ENCODE data around the gene GGN.
A peak's percentile ranks its signal among the peaks of the same experiment; 100 is the strongest.

Gene GGN

DNA sequence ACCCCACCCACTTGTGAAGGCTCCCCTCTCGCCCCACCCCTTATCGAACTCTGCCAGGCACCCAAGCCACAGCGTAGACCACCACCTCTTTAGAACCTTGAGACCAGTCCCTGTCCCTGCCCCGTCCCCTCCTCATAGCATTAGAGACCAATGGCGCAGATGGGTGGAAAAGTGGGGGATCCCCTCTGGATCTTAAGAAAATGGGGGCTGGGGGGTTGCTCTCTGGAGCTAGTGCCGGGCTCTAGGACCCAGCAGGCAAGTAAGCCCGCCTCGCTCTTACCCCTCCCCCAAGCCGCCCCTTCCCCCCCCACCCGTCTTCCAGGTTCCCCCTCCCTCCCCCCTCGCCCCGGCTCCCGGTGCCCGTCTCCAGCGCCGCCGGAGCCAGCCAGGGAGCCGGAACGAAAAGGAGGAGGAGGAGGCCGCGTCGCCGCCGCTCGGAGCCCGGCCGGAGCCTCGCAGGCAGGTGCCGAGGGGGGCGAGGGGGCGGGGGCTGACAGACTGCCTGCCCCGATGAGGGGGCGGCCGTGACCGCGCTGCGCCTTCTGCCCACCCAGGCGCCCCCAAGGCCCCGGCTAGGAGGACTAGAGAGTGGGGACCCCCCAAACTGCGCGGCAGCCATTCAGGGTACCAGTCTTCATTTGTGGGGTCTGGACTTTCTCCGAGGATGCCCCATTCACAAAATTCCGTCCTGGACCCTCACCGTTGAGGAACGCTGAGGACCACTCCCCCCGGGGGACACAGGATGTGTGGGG is 691 bp upstream of the GGN start, which contains the start of gene SPRED3:
Gene SPRED3, plus strand, starts transcription at position 349 of the 752 bp plus-strand sequence. CDS start 1,606 bp downstream, outside the sequence.
- H3K27me3 ChIP-seq (ENCODE audit: control insufficient read depth in 1 of 2, insufficient read depth in 2 of 2, low read length in 2 of 2) = peaks cover 0 to 10% of the 10 kb centered on the region in 2 donors
- H3K9ac ChIP-seq (ENCODE audit: low read depth in 1 of 2, low read length in 2 of 2) = peak within 1 kb of the TSS; percentile 43 to 59
- peak within 1 kb of the TSS; percentile 82 for H3K27ac ChIP-seq (ENCODE audit: low read depth, low read length)

GRCh38 chr19:38386971-38387549 is 774 bp downstream of the GGN start:
- peaks cover 9 to 24% of the 10 kb centered on the region in 2 donors for H3K36me3 ChIP-seq (ENCODE audit: control insufficient read depth in 1 of 2, insufficient read depth in 2 of 2, low read length in 2 of 2)
- peak overlapping the region; percentile 66 to 74 for H3K4me3 ChIP-seq (ENCODE audit: low read depth in 1 of 2, low read length in 2 of 2)
- H3K9me3 ChIP-seq (ENCODE audit: control insufficient read depth in 1 of 2, low read length in 2 of 2) = no peaks in the 10 kb centered on the region
- H3K4me1 ChIP-seq (ENCODE audit: control insufficient read depth in 1 of 2, insufficient read depth in 2 of 2, low read length in 2 of 2) = peaks cover 0 to 26% of the 10 kb centered on the region in 2 donors
- H3K27ac ChIP-seq (ENCODE audit: low read depth, low read length) = peak overlapping the region; percentile 42
- peak overlapping the region; percentile 3 to 59 for H3K9ac ChIP-seq (ENCODE audit: low read depth in 1 of 2, low read length in 2 of 2)
- peaks cover 0 to 10% of the 10 kb centered on the region in 2 donors for H3K27me3 ChIP-seq (ENCODE audit: control insufficient read depth in 1 of 2, insufficient read depth in 2 of 2, low read length in 2 of 2)

More for the DNA sequence above, 691 bp upstream of the GGN start, which contains the start of gene SPRED3:
- Histone ChIP-seq H3K4me3 (ENCODE audit: low read depth in 1 of 2, low read length in 2 of 2) (peak within 1 kb of the TSS; percentile 66 to 74), H3K9me3 (ENCODE audit: control insufficient read depth in 1 of 2, low read length in 2 of 2) (no peaks in the 10 kb centered on the region), H3K4me1 (ENCODE audit: control insufficient read depth in 1 of 2, insufficient read depth in 2 of 2, low read length in 2 of 2) (peaks cover 0 to 32% of the 10 kb centered on the region in 2 donors), H3K36me3 (ENCODE audit: control insufficient read depth in 1 of 2, insufficient read depth in 2 of 2, low read length in 2 of 2) (peaks cover 4 to 12% of the 10 kb centered on the region in 2 donors)

- H3K4me3 ChIP-seq (ENCODE audit: low read depth in 1 of 2, low read length in 2 of 2) = peak overlapping the region; percentile 66 to 74
- H3K27me3 ChIP-seq (ENCODE audit: control insufficient read depth in 1 of 2, insufficient read depth in 2 of 2, low read length in 2 of 2) = peaks cover 0 to 10% of the 10 kb centered on the region in 2 donors
- peaks cover 15 to 30% of the 10 kb centered on the region in 2 donors for H3K36me3 ChIP-seq (ENCODE audit: control insufficient read depth in 1 of 2, insufficient read depth in 2 of 2, low read length in 2 of 2)
Observed at GRCh38 chr19:38386300-38386970, 1.4 kb downstream of the GGN start.

GRCh38 chr19:38385804-38386257 is 2.0 kb downstream of the GGN start:
- Histone ChIP-seq H3K9ac (ENCODE audit: low read depth in 1 of 2, low read length in 2 of 2) (no peak overlapping the region), H3K9me3 (ENCODE audit: control insufficient read depth in 1 of 2, low read length in 2 of 2) (no peaks in the 10 kb centered on the region), H3K27me3 (ENCODE audit: control insufficient read depth in 1 of 2, insufficient read depth in 2 of 2, low read length in 2 of 2) (peaks cover 0 to 10% of the 10 kb centered on the region in 2 donors), H3K4me3 (ENCODE audit: low read depth in 1 of 2, low read length in 2 of 2) (peak overlapping the region in 1 of 2 donors; percentile 21), H3K36me3 (ENCODE audit: control insufficient read depth in 1 of 2, insufficient read depth in 2 of 2, low read length in 2 of 2) (peaks cover 21 to 37% of the 10 kb centered on the region in 2 donors), H3K27ac (ENCODE audit: low read depth, low read length) (no peak overlapping the region), H3K4me1 (ENCODE audit: control insufficient read depth in 1 of 2, insufficient read depth in 2 of 2, low read length in 2 of 2) (peaks cover 0 to 20% of the 10 kb centered on the region in 2 donors)

More at GRCh38 chr19:38386300-38386970, 1.4 kb downstream of the GGN start:
- Histone ChIP-seq H3K9ac (ENCODE audit: low read depth in 1 of 2, low read length in 2 of 2) (peak overlapping the region in 1 of 2 donors; percentile 59), H3K9me3 (ENCODE audit: control insufficient read depth in 1 of 2, low read length in 2 of 2) (no peaks in the 10 kb centered on the region), H3K4me1 (ENCODE audit: control insufficient read depth in 1 of 2, insufficient read depth in 2 of 2, low read length in 2 of 2) (peaks cover 0 to 20% of the 10 kb centered on the region in 2 donors), H3K27ac (ENCODE audit: low read depth, low read length) (no peak overlapping the region)

GRCh38 chr19:38385057-38385803 is 2.6 kb downstream of the GGN start:
- peaks cover 23 to 41% of the 10 kb centered on the region in 2 donors for H3K36me3 ChIP-seq (ENCODE audit: control insufficient read depth in 1 of 2, insufficient read depth in 2 of 2, low read length in 2 of 2)
- no peak overlapping the region for H3K27ac ChIP-seq (ENCODE audit: low read depth, low read length)
- H3K4me1 ChIP-seq (ENCODE audit: control insufficient read depth in 1 of 2, insufficient read depth in 2 of 2, low read length in 2 of 2) = peaks cover 0 to 20% of the 10 kb centered on the region in 2 donors
- H3K9me3 ChIP-seq (ENCODE audit: control insufficient read depth in 1 of 2, low read length in 2 of 2) = no peaks in the 10 kb centered on the region
- H3K27me3 ChIP-seq (ENCODE audit: control insufficient read depth in 1 of 2, insufficient read depth in 2 of 2, low read length in 2 of 2) = peaks cover 0 to 10% of the 10 kb centered on the region in 2 donors
- no peak overlapping the region for H3K9ac ChIP-seq (ENCODE audit: low read depth in 1 of 2, low read length in 2 of 2)
- H3K4me3 ChIP-seq (ENCODE audit: low read depth in 1 of 2, low read length in 2 of 2) = no peak overlapping the region

DNA sequence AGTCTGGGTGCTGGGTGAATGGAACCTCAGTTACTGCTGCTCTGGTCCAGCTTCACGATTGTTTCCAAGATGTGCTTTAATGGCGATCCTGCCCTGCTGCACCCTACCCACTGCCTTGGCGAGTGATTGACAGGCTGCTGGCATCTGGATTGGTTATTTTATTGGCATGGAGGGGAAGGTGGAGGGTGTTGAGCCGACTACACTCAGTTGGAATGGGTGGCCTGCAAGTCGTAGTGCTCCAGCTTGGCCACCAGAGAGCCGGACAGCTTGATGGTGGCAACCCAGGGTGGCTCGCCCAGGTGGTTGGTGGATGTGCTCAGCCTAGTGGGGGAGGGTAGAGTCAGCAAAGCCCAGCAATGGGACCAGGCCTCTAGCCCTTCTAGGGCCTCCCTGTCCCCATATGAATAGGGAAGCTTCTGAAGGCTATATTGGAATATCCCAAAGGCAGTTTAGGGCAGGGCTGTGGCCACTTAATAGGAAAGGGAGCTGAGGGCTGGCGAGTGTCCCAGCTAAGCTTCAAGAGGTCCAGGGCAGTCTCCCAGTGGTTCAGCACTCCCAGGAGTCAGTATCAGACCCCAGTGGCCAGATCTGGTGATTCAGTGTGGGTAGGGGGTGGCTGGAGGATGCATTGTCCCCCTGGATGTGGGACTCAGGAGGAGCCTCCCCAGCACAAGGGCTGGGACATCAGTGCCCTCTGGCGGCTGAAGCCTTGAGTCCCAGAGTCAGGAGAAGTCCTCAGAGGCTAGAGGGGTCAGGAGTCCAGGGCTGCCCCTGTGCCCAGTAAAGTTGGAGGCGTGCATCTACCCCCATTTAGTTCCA is 3.4 kb downstream of the GGN start:
- no peak overlapping the region for H3K9ac ChIP-seq (ENCODE audit: low read depth in 1 of 2, low read length in 2 of 2)
- H3K27ac ChIP-seq (ENCODE audit: low read depth, low read length) = no peak overlapping the region
- H3K9me3 ChIP-seq (ENCODE audit: control insufficient read depth in 1 of 2, low read length in 2 of 2) = no peaks in the 10 kb centered on the region
- H3K36me3 ChIP-seq (ENCODE audit: control insufficient read depth in 1 of 2, insufficient read depth in 2 of 2, low read length in 2 of 2) = peaks cover 23 to 50% of the 10 kb centered on the region in 2 donors
- peaks cover 0 to 20% of the 10 kb centered on the region in 2 donors for H3K4me1 ChIP-seq (ENCODE audit: control insufficient read depth in 1 of 2, insufficient read depth in 2 of 2, low read length in 2 of 2)
- peaks cover 0 to 5% of the 10 kb centered on the region in 2 donors for H3K27me3 ChIP-seq (ENCODE audit: control insufficient read depth in 1 of 2, insufficient read depth in 2 of 2, low read length in 2 of 2)
- no peak overlapping the region for H3K4me3 ChIP-seq (ENCODE audit: low read depth in 1 of 2, low read length in 2 of 2)

- H3K27me3 ChIP-seq (ENCODE audit: control insufficient read depth in 1 of 2, insufficient read depth in 2 of 2, low read length in 2 of 2) = peaks cover 0 to under 1% of the 10 kb centered on the region in 2 donors
- H3K36me3 ChIP-seq (ENCODE audit: control insufficient read depth in 1 of 2, insufficient read depth in 2 of 2, low read length in 2 of 2) = peaks cover 27 to 56% of the 10 kb centered on the region in 2 donors
- H3K27ac ChIP-seq (ENCODE audit: low read depth, low read length) = no peak overlapping the region
- peaks cover 0 to 15% of the 10 kb centered on the region in 2 donors for H3K4me1 ChIP-seq (ENCODE audit: control insufficient read depth in 1 of 2, insufficient read depth in 2 of 2, low read length in 2 of 2)
- no peak overlapping the region for H3K4me3 ChIP-seq (ENCODE audit: low read depth in 1 of 2, low read length in 2 of 2)
- no peaks in the 10 kb centered on the region for H3K9me3 ChIP-seq (ENCODE audit: control insufficient read depth in 1 of 2, low read length in 2 of 2)
- H3K9ac ChIP-seq (ENCODE audit: low read depth in 1 of 2, low read length in 2 of 2) = no peak overlapping the region
Observed at GRCh38 chr19:38383743-38384142, 4.1 kb downstream of the GGN start.

DNA sequence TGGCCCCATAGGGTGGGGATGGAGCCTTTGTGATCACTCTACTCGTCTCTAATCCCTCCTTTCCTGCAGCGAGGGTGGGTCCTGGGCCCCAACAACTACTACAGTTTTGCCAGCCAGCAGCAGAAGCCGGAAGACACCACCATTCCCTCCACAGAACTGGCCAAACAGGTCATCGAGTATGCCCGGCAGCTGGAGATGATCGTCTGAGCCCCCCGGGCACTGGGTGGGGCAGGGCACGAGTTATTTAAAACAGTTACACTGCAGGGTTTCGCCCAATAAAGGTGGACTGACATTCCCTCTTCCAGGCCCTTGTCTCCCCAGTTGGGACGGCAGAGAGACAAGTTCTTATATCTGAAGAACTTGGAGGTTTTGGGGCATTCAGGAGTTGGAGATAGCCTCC is 4.7 kb downstream of the GGN start:
- Histone ChIP-seq H3K4me1 (ENCODE audit: control insufficient read depth in 1 of 2, insufficient read depth in 2 of 2, low read length in 2 of 2) (peaks cover 0 to 12% of the 10 kb centered on the region in 2 donors), H3K27ac (ENCODE audit: low read depth, low read length) (no peak overlapping the region), H3K4me3 (ENCODE audit: low read depth in 1 of 2, low read length in 2 of 2) (no peak overlapping the region), H3K9me3 (ENCODE audit: control insufficient read depth in 1 of 2, low read length in 2 of 2) (no peaks in the 10 kb centered on the region), H3K27me3 (ENCODE audit: control insufficient read depth in 1 of 2, insufficient read depth in 2 of 2, low read length in 2 of 2) (no peaks in the 10 kb centered on the region), H3K36me3 (ENCODE audit: control insufficient read depth in 1 of 2, insufficient read depth in 2 of 2, low read length in 2 of 2) (peaks cover 27 to 57% of the 10 kb centered on the region in 2 donors), H3K9ac (ENCODE audit: low read depth in 1 of 2, low read length in 2 of 2) (no peak overlapping the region)

- no peak overlapping the region for H3K27ac ChIP-seq (ENCODE audit: low read depth, low read length)
- H3K4me3 ChIP-seq (ENCODE audit: low read depth in 1 of 2, low read length in 2 of 2) = no peak overlapping the region
- H3K4me1 ChIP-seq (ENCODE audit: control insufficient read depth in 1 of 2, insufficient read depth in 2 of 2, low read length in 2 of 2) = peaks cover 0 to 9% of the 10 kb centered on the region in 2 donors
- no peaks in the 10 kb centered on the region for H3K27me3 ChIP-seq (ENCODE audit: control insufficient read depth in 1 of 2, insufficient read depth in 2 of 2, low read length in 2 of 2)
- peaks cover 27 to 68% of the 10 kb centered on the region in 2 donors for H3K36me3 ChIP-seq (ENCODE audit: control insufficient read depth in 1 of 2, insufficient read depth in 2 of 2, low read length in 2 of 2)
- H3K9me3 ChIP-seq (ENCODE audit: control insufficient read depth in 1 of 2, low read length in 2 of 2) = no peaks in the 10 kb centered on the region
- H3K9ac ChIP-seq (ENCODE audit: low read depth in 1 of 2, low read length in 2 of 2) = no peak overlapping the region
Observed at GRCh38 chr19:38381138-38381537, 6.7 kb downstream of the GGN start.
